IPS-15b (cell line): Measurements from ENCODE around the gene AKR7A3.

Experiments
- H3K27me3 ChIP-seq: one replicate; pipeline ENCODE4 v1.6.1; 2013; ENCODE audit warnings: low read length; ENCODE audit not compliant: control insufficient read depth, insufficient read depth
- H3K36me3 ChIP-seq: one replicate; pipeline ENCODE4 v1.6.1; 2013; ENCODE audit warnings: low read length; ENCODE audit not compliant: control insufficient read depth, insufficient read depth
- H3K4me1 ChIP-seq: one replicate; pipeline ENCODE4 v1.6.1; 2013; ENCODE audit warnings: mild to moderate bottlenecking, low read length; ENCODE audit not compliant: control insufficient read depth, insufficient read depth
- H3K4me3 ChIP-seq: one replicate; pipeline ENCODE4 v1.5.1; 2013; ENCODE audit warnings: low read depth, low read length
- H3K9ac ChIP-seq: one replicate; pipeline ENCODE4 v1.6.1; 2013; ENCODE audit warnings: low read depth, mild to moderate bottlenecking, low read length
- H3K9me3 ChIP-seq: one replicate; pipeline ENCODE4 v1.6.1; 2013; ENCODE audit warnings: mild to moderate bottlenecking, low read length; ENCODE audit not compliant: control insufficient read depth, insufficient read depth

The AKR7A3 gene

DNA sequence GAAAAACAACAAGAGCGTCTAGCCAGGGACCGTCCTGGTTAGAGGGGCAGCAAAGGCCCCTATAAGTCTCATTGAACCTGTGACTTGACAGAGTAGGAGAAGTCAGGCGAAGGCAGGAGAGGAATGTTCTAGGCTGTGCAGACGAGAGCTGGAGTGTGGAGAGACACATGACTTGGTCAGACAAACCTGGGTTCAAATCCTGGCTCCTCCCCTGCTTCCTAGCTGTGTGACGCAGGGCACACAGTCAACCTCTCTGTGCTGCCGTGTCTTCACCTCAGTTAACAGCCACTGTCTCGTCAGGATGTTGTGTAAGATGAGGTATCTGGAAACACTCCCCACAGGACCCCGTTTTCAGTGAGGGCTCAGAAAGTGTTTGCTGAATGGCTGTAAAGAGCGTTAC is 39.2 kb upstream of the AKR7A3 start:
- H3K27me3 ChIP-seq = no peaks in the 10 kb centered on the region
- no peaks in the 10 kb centered on the region for H3K4me1 ChIP-seq
- H3K4me3 ChIP-seq = no peak overlapping the region
- no peak overlapping the region for H3K9ac ChIP-seq
- peaks cover 24% of the 10 kb centered on the region for H3K36me3 ChIP-seq
- H3K9me3 ChIP-seq = no peaks in the 10 kb centered on the region

DNA sequence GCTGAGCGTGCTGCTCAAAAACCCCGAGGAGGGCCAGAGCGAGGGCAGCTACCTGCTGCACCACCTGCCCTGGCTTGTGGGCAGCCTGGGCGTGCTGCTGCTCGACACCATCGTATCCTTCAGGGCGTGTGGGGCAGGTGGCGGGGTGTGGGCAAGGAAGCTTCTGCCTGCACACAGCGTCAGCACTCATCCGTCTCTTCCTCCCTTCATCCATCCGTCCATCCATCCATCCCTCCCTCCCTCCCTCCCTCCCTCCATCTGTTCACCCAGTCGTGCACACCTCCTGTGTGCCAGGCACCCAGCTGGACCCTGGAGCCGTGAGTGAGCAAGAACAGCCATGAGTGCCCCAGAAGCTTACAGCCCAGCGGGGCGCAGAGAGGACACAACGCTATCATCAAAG is 38.7 kb upstream of the AKR7A3 start:
- no peaks in the 10 kb centered on the region for H3K27me3 ChIP-seq
- H3K9ac ChIP-seq = no peak overlapping the region
- no peaks in the 10 kb centered on the region for H3K4me1 ChIP-seq
- no peaks in the 10 kb centered on the region for H3K9me3 ChIP-seq
- no peak overlapping the region for H3K4me3 ChIP-seq
- peaks cover 24% of the 10 kb centered on the region for H3K36me3 ChIP-seq

DNA sequence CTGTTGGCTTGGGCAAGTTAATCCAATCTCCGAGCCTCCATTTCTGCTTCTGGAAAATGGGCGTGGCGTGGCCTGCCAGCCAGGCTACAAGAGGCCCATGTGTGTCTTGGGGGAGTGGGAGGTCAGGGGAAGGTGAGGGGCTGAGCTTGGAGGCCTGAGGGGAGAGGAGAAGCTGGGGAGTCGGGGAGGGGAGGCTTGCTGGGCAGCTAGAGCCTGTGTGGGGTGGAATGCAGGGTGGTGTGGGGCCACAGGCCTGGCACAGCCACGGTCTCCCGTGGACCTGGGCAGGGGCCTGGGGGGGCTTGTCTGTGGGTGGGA is 38.1 kb upstream of the AKR7A3 start:
- Histone ChIP-seq H3K9me3 (no peaks in the 10 kb centered on the region), H3K9ac (no peak overlapping the region), H3K4me3 (no peak overlapping the region), H3K4me1 (no peaks in the 10 kb centered on the region), H3K36me3 (peaks cover 24% of the 10 kb centered on the region), H3K27me3 (no peaks in the 10 kb centered on the region)

DNA sequence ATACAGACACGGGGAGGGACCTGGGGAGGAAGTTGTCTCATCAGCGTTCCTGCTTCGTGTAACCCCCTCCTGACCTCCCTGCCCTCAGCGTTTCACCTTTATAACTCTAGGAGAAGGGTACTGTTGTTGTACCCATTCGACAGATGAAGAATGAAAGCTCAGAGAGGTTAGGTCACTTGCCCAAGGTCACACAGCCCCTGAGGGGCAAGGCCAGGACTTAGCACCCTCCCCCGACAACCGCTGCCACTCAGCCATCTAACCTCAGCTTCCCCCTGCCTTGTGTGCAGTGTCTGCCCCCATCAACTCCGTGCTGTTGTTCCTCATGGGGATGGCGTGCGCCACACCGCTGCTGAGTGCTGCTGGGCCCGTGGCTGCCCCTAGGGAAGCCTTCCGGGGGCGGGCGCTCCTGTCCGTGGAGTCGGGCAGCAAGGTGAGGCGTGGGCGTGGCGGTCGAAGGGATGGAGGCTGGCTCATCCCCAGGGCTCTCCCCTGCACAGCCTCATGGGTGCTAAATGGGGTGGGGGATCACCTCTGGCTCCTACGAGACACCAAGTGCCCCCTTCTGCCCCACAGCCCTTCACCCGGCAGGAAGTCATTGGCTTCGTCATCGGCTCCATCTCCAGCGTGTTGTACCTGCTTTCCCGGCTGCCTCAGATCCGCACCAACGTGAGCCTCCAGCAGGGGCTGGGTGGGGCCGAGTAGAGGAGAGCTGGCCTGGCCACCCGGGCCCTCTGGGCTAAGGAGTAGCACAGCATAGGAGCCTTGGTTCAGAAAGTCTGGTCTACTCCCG is 37.6 kb upstream of the AKR7A3 start:
- no peak overlapping the region for H3K4me3 ChIP-seq
- no peaks in the 10 kb centered on the region for H3K4me1 ChIP-seq
- H3K36me3 ChIP-seq = peaks cover 24% of the 10 kb centered on the region
- no peaks in the 10 kb centered on the region for H3K9me3 ChIP-seq
- no peaks in the 10 kb centered on the region for H3K27me3 ChIP-seq
- H3K9ac ChIP-seq = no peak overlapping the region

DNA sequence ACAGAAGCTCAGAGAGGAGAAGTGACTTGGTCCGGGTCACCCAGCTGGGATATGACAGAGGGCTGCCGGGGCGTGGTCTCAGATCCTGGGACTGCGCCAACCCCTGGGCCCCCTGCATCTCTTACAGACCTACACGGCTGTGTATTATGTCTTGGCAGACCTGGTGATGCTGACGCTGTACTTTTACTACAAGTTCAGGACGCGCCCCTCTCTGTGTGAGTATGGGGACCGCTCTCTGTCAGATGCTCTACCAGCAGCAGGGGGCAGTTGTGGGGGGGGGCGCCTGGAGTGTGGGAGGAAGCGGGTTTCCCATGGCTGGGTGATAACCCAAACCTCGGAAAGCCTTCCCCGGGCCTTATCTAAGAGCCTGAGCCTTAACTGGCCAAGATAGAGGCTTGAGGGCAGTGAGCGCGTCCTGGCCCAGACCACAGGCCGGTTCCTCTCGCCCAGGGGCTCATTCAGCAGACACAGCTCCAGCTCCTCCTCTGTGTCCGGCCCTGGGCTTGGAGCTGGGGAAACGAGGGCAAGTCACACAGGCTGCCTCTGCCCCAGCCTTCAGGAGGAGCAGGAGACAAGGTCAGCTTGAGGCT is 36.9 kb upstream of the AKR7A3 start:
- Histone ChIP-seq H3K27me3 (no peaks in the 10 kb centered on the region), H3K4me1 (no peaks in the 10 kb centered on the region), H3K4me3 (no peak overlapping the region), H3K9ac (no peak overlapping the region), H3K36me3 (peaks cover 24% of the 10 kb centered on the region), H3K9me3 (no peaks in the 10 kb centered on the region)

DNA sequence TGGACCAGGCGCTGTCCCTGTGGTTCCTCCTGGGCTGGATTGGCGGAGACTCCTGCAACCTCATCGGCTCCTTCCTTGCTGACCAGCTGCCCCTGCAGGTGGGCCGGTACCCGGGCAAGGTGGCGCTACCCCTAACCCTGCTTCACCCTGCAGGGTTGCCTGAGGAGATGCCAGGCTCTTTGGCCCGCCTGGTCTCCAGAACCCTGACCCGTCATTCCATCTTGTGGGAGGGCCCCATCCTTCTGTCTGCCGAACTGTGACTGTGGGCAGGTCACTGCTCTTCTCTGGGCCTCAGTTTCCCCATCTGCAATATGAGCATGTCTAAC is 36.1 kb upstream of the AKR7A3 start:
- H3K4me3 ChIP-seq = no peak overlapping the region
- no peaks in the 10 kb centered on the region for H3K4me1 ChIP-seq
- H3K36me3 ChIP-seq = peaks cover 24% of the 10 kb centered on the region
- no peaks in the 10 kb centered on the region for H3K9me3 ChIP-seq
- no peaks in the 10 kb centered on the region for H3K27me3 ChIP-seq
- no peak overlapping the region for H3K9ac ChIP-seq

DNA sequence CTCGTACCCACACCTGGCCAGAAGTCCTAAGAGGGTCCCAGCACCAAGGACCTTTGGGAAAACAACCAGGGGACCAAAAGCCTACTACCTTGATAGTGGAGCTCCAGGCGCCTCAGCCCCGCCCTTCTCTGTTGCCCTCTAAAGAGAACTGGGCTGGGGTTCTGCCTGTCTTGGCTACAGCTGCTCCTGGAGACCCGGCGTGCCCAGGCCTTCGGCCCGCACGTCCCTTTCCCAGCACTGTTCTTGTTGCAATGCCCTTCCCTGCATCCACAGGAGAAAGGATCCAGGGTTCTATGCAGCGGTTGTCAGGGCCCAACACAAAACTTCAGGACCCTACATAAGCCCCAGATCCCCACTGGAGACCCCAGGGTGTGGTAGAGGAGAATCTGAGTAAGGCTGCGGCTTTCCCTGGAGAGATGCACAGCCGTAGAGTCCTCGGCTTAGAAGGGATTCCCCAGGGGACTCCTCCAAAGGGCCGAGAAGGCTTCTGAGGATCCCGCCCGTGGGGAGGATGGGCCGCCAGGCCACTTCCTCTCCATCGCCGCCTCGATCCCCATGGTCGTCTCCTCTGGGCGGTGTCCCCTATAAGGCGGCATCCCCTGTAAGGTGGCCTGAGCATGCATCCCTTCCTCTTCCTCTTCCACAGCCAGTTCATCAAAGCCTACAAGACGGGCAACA is 35.6 kb upstream of the AKR7A3 start:
- Histone ChIP-seq H3K36me3 (peaks cover 24% of the 10 kb centered on the region), H3K9me3 (no peaks in the 10 kb centered on the region), H3K9ac (no peak overlapping the region), H3K4me3 (no peak overlapping the region), H3K4me1 (no peaks in the 10 kb centered on the region), H3K27me3 (no peaks in the 10 kb centered on the region)

DNA sequence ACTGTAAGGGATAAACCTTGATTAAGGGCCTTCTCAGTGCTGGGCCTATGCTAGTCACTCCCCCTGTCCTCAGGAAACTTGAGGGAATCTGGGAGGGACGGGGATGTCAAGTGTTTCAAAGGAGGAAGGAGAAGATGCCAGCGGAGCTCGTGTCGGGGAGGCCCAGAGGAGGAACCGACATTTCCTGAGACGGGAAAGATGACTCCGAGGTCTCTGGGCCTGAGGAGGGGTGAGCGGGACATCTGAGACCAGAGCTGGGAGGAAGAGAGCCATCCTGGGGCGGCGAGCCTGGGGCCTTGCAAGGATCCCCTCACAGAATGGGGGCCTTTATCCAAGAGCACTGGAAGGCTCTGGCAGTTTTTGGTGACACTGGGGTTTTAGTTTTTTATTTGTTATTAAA is 33.9 kb upstream of the AKR7A3 start:
- no peak overlapping the region for H3K9ac ChIP-seq
- no peaks in the 10 kb centered on the region for H3K4me1 ChIP-seq
- H3K36me3 ChIP-seq = peaks cover 15% of the 10 kb centered on the region
- H3K27me3 ChIP-seq = no peaks in the 10 kb centered on the region
- H3K4me3 ChIP-seq = no peak overlapping the region
- no peaks in the 10 kb centered on the region for H3K9me3 ChIP-seq

DNA sequence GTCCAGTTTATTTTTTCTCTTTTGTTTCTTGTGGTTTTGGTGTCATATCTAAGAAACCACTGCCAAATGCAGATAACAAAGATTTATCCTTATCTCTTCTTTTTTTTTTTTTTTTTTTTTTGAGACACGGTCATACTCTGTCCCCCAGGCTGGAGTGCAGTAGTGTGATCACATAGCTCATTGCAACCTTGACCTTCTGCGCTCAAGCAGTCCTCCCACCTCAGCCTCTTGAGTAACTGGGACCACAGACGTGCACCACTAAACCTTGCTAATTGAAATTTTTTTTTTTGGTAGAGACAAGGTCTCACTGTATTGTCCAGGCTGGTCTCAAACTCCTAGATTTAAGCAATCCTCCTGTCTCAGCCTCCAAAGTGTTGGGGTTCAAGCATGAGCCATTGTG is 32.5 kb upstream of the AKR7A3 start:
- peaks cover 8% of the 10 kb centered on the region for H3K36me3 ChIP-seq
- no peaks in the 10 kb centered on the region for H3K9me3 ChIP-seq
- H3K4me3 ChIP-seq = no peak overlapping the region
- H3K9ac ChIP-seq = no peak overlapping the region
- H3K4me1 ChIP-seq = peaks cover 4% of the 10 kb centered on the region
- no peaks in the 10 kb centered on the region for H3K27me3 ChIP-seq

DNA sequence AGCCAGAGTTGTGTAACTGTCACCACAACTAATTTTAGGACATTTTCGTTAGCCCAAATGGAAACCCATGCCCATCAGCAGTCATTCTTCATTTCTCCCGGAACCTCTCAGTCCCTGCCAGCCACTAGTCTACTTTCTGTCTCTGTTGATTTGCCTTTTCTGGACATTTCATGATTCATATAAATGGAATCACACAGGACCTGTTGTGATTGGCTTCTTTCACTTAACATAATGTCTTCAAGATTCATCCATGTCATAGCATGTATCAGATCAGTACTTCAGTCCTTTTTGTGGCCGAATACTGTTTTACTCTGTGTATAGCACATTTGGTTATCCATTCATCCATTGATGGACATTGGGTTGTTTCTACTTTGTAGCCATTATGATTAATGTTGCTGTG is 30.6 kb upstream of the AKR7A3 start:
- Histone ChIP-seq H3K4me1 (peaks cover 4% of the 10 kb centered on the region), H3K9ac (no peak overlapping the region), H3K9me3 (no peaks in the 10 kb centered on the region), H3K27me3 (no peaks in the 10 kb centered on the region), H3K4me3 (no peak overlapping the region), H3K36me3 (no peaks in the 10 kb centered on the region)

DNA sequence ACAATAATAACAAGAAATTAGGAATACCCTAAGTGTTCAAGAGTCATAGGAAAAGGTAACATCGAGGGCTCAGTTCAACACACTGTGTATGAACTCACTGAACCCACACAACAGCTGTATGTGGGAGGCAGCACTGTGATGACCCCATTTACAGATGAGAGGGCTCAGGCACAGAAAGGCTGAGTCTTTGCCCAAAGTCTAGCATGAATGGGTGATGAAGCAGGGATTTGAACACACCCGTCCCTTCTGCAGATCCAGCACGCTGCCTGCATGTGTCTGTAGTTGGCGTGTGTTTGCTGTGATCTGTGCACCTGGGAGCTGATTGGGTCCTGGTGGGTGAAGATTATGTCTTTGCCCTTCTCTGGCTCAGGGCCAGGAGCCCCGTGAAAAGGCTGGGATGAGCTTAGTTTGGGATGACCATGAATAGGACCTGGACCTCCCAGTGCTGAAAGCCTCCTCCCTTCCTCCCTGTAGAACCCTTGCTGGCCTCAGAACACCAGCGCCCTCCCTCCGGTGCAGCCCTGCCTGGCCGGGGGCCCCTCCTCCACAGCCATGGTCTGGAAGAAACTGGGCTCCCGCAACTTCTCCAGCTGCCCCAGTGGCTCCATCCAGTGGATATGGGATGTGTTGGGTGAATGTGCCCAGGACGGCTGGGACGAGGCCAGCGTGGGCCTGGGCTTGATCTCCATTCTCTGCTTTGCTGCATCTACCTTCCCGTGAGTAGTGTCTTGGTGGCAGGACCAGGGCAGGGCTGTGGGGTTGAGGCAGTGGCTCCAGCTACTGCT is 28.7 kb upstream of the AKR7A3 start:
- H3K9me3 ChIP-seq = no peaks in the 10 kb centered on the region
- H3K9ac ChIP-seq = no peak overlapping the region
- no peaks in the 10 kb centered on the region for H3K27me3 ChIP-seq
- H3K36me3 ChIP-seq = no peaks in the 10 kb centered on the region
- peaks cover 4% of the 10 kb centered on the region for H3K4me1 ChIP-seq
- no peak overlapping the region for H3K4me3 ChIP-seq
